Epithelial cell of esophagus (primary cell): Measurements from ENCODE around the gene MAB21L2.

ENCODE experiments used
- DNase-seq: peaks from one replicate; pipeline ENCODE4 v3.0.0; 2010; ENCODE audit warnings: low read depth
- H3K4me3 ChIP-seq: 2 replicates; pipeline ENCODE4 v1.5.1; 2011; ENCODE audit warnings: mild to moderate bottlenecking, low read length, control low read depth
- TF ChIP-seq, protein P1 (sequence below): IDR thresholded peaks from 2 replicates; pipeline ENCODE4 v1.5.1; 2011; ENCODE audit warnings: low read depth, mild to moderate bottlenecking, low read length, control low read depth, inconsistent platforms; ENCODE audit not compliant: insufficient read depth; ENCODE audit errors: missing control alignments

MAB21L2 gene

GRCh38 chr4:150588316-150588715 lies 6.4 kb downstream of the MAB21L2 start:
- TF ChIP-seq, protein P1, sequence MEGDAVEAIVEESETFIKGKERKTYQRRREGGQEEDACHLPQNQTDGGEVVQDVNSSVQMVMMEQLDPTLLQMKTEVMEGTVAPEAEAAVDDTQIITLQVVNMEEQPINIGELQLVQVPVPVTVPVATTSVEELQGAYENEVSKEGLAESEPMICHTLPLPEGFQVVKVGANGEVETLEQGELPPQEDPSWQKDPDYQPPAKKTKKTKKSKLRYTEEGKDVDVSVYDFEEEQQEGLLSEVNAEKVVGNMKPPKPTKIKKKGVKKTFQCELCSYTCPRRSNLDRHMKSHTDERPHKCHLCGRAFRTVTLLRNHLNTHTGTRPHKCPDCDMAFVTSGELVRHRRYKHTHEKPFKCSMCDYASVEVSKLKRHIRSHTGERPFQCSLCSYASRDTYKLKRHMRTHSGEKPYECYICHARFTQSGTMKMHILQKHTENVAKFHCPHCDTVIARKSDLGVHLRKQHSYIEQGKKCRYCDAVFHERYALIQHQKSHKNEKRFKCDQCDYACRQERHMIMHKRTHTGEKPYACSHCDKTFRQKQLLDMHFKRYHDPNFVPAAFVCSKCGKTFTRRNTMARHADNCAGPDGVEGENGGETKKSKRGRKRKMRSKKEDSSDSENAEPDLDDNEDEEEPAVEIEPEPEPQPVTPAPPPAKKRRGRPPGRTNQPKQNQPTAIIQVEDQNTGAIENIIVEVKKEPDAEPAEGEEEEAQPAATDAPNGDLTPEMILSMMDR, result no peak
- no peak for DNase-seq
- no peak overlapping the region for H3K4me3 ChIP-seq

DNA sequence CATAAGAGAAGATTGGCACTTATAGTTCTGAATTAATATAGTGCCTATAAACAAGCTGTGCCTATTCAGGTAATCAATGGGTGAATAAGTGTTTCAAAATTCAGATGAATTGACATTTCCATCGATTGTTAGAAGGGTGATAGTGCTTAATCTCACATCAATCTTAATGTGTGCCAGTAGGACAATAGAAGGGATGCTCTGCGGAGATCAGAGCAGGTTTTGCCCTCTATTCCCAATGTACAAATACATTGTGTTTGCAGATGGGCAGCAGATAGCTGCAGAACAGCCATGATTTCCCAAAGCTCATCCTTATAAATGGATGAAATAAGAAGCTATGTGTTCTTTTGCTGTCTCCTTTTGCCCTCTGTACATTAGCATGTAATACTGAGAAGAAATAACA lies 7.2 kb downstream of the MAB21L2 start:
- DNase-seq, result no peak
- TF ChIP-seq, protein P1, result no peak
- H3K4me3 ChIP-seq, result no peak overlapping the region

GRCh38 chr4:150590631-150591030 lies 8.7 kb downstream of the MAB21L2 start:
- DNase-seq, result no peak
- no peak overlapping the region for H3K4me3 ChIP-seq
- TF ChIP-seq, protein P1, result no peak

DNA sequence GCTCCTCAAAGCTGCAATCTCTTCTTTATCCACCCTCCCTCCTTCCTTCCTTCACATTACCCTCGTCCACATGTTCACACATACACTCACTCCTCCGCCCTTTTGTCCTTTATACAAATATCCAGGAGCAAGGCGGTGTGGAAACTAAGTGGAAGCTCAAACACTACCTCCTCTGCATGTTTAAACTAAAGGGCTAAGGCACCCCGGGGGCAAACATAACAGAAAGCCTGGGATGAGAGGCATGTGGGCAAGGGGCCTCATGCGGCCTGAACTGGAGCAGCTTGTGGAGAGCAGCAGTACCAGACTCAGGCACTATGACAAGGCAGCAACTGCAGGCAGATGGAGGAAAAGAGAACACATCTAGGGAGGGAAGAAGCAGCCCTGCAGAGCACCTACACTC lies 9.5 kb downstream of the MAB21L2 start:
- DNase-seq, result no peak
- H3K4me3 ChIP-seq, result no peak overlapping the region
- TF ChIP-seq, protein P1, result no peak

DNA sequence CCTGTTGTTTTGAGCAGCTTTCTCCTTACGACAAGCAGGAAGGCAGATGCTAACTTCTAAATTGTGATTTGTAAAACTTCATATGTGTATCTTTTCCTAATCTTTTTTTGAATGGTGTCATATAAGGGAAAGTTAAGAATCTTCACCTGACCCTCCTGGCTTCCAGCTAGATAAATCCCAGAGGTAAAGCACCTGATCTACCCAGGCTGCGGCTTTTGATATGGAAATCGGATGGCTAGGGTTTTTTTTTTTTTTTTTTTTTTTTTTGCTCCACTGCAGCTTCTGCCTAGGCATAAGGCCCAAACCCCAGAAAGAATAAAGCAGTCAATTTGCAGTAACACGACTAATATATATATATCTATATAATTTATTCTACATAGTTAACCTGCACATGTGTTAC lies 10.0 kb downstream of the MAB21L2 start:
- H3K4me3 ChIP-seq, result no peak overlapping the region
- DNase-seq, result no peak
- TF ChIP-seq, protein P1, result no peak

- TF ChIP-seq, protein P1, result no peak
- no peak for DNase-seq
- no peak overlapping the region for H3K4me3 ChIP-seq
Measured at GRCh38 chr4:150593996-150594395, 12.0 kb downstream of the MAB21L2 start.

- no peak overlapping the region for H3K4me3 ChIP-seq
- TF ChIP-seq, protein P1, result no peak
- no peak for DNase-seq
Measured at GRCh38 chr4:150598909-150599308, 17.0 kb downstream of the MAB21L2 start.
